Sigmoid colon (tissue), 7 donors: ENCODE data around the gene RNASEH2C. TPM values are rescaled to one million over a fixed set of nuclear protein-coding genes. Genes with fewer than 3 reads are reported as not detected.

Experiments
- DNase-seq: peaks from one replicate; pipeline ENCODE4 v3.0.0-alpha.2; 2019
- H3K27ac ChIP-seq, 4 donors: fragments of 200-600 bp; sonication (generic); one replicate each; pipeline ENCODE4 v1.5.1; 2016 to 2019; ENCODE audit warnings: mild to moderate bottlenecking in 1 of 4
- H3K27me3 ChIP-seq, 3 donors: fragments of 200-600 bp; sonication (generic); one replicate each; pipeline ENCODE4 v1.5.1; 2019; ENCODE audit warnings: mild to moderate bottlenecking in 1 of 3
- H3K36me3 ChIP-seq, 4 donors: fragments of 200-600 bp; sonication (generic); one replicate each; pipeline ENCODE4 v1.5.1; 2016 to 2019
- H3K4me1 ChIP-seq, 4 donors: fragments of 200-600 bp; sonication (generic); one replicate each; pipeline ENCODE4 v1.5.1; 2017 to 2019
- H3K4me3 ChIP-seq, 4 donors: fragments of 200-600 bp; sonication (generic); one replicate each; pipeline ENCODE4 v1.5.1; 2017 to 2019; ENCODE audit warnings: mild to moderate bottlenecking in 2 of 4, moderate library complexity in 1 of 4
- H3K9me3 ChIP-seq, 4 donors: fragments of 200-600 bp in 3 of 4; sonication (generic) in 3 of 4; one replicate each; pipeline versions ENCODE4 v1.5.1 to v1.6.1; 2013 to 2019
- CTCF ChIP-seq, 4 experiments: fragments of 450-650 bp in 3 of 4; fragments of 200-600 bp in 1 of 4; IDR thresholded peaks; one replicate each; pipeline ENCODE4 v1.5.1; 2016 to 2019; ENCODE audit warnings: antibody characterized with exemption in 4 of 4, mild to moderate bottlenecking in 3 of 4, moderate library complexity in 2 of 4
- EP300 ChIP-seq, 4 donors: sonication (generic); formaldehyde crosslinking; IDR thresholded peaks; one replicate each; pipeline ENCODE4 v1.6.1; 2017; ENCODE audit warnings: antibody characterized with exemption in 4 of 4
- POLR2A ChIP-seq, 2 donors: fragments of 450-650 bp; IDR thresholded peaks; one replicate each; pipeline ENCODE4 v1.6.1; 2016; ENCODE audit warnings: antibody characterized with exemption in 2 of 2, mild to moderate bottlenecking in 2 of 2, moderate library complexity in 2 of 2
- POLR2AphosphoS5 ChIP-seq, 4 donors: sonication (generic); formaldehyde crosslinking; IDR thresholded peaks; one replicate each; pipeline ENCODE4 v1.6.1; 2017; ENCODE audit warnings: antibody characterized with exemption in 4 of 4
- WGBS, 2 donors: extraction: QIAGEN DNeasy Blood & Tissue Kit; methylation state at CpG; one replicate each; pipeline ENCODE4 v1.1.7; 2013; 5-methylcytosine and 5-hydroxymethylcytosine counted together
- intact Hi-C: fragments of 100-400 bp; cut with DNase I; formaldehyde crosslinking; loops from one replicate; pipeline ENCODE4 v1.15.1; 2023
- polyA plus RNA-seq, 3 donors: library from polyadenylated mRNA; stranded (reverse); fragments of 200-250 nt; gene quantifications; one replicate each; pipeline ENCODE4 v1.2.3, GENCODE V29; 2013
- total RNA-seq, 4 donors: library from RNA; depleted of rRNA; stranded (reverse); fragments of >200 nt; gene quantifications; one replicate each; pipeline ENCODE4 v1.1.0, GENCODE V29; 2016
- donor health status: healthy with polysubstance abuse.
- donor health status: Bipolar disorder and iron deficiency.
- donor health status: healthy.

Gene RNASEH2C
- total and polyA plus RNA-seq, 7 donors: 45.6 to 168 (median 120) TPM

DNA sequence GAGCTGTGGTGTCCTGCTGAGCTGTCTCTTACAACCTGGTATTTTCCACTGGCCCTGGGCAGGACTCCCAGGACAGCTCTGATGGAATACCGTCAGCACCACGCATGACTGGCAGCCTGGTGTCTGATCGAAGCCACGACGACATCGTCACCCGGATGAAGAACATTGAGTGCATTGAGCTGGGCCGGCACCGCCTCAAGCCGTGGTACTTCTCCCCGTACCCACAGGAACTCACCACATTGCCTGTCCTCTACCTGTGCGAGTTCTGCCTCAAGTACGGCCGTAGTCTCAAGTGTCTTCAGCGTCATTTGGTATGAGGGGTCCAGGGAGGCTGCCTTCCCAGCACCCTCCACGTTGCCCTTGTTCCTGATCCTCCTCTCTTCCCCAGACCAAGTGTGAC is 6.2 kb downstream of the RNASEH2C start:
- H3K9me3 ChIP-seq: no peaks in the 10 kb centered on the region
- no peak for DNase-seq
- no peak overlapping the region for H3K4me3 ChIP-seq
- no peaks in the 10 kb centered on the region for H3K27me3 ChIP-seq
- H3K27ac ChIP-seq: no peak overlapping the region
- H3K4me1 ChIP-seq: peaks cover 0 to 40% (median 35%) of the 10 kb centered on the region in 4 donors
- H3K36me3 ChIP-seq: peaks cover 35 to 65% (median 54%) of the 10 kb centered on the region in 4 donors
- intact Hi-C loops: no loop called here
- 93 to 96% methylated on average over 16 of the region's 16 CpGs for WGBS, 2 donors
- TF ChIP-seq EP300 (IDR thresholded peaks at IDR 0.05): no peak
- no peak for TF ChIP-seq CTCF (IDR thresholded peaks at IDR 0.05)
- no peak for TF ChIP-seq POLR2A (IDR thresholded peaks at IDR 0.05)
- no peak for TF ChIP-seq POLR2AphosphoS5 (IDR thresholded peaks at IDR 0.05)

- H3K27ac ChIP-seq: peak overlapping the region; percentile 92 to 100 (median 98)
- TF ChIP-seq CTCF (IDR thresholded peaks at IDR 0.05): no peak
- no peak for TF ChIP-seq EP300 (IDR thresholded peaks at IDR 0.05)
- TF ChIP-seq POLR2A (IDR thresholded peaks at IDR 0.05): no peak
- no peak for TF ChIP-seq POLR2AphosphoS5 (IDR thresholded peaks at IDR 0.05)
- H3K9me3 ChIP-seq: no peaks in the 10 kb centered on the region
- intact Hi-C loops: loop anchor here (2.0 kb wide), 1 partner anchor 67 kb away; the partner anchor contains the start of gene AP5B1
- peak overlapping the region in 2 of 4 donors; percentile 72 to 83 for H3K4me3 ChIP-seq
- H3K36me3 ChIP-seq: peaks cover 35 to 54% (median 47%) of the 10 kb centered on the region in 4 donors
- DNase-seq: no peak
- 95% methylated on average over 24 of the region's 24 CpGs for WGBS, 2 donors
- H3K4me1 ChIP-seq: peaks cover 0 to 30% (median 26%) of the 10 kb centered on the region in 4 donors
- H3K27me3 ChIP-seq: no peaks in the 10 kb centered on the region
Measured at GRCh38 chr11:65713212-65713969, 7.2 kb downstream of the RNASEH2C start.

DNA sequence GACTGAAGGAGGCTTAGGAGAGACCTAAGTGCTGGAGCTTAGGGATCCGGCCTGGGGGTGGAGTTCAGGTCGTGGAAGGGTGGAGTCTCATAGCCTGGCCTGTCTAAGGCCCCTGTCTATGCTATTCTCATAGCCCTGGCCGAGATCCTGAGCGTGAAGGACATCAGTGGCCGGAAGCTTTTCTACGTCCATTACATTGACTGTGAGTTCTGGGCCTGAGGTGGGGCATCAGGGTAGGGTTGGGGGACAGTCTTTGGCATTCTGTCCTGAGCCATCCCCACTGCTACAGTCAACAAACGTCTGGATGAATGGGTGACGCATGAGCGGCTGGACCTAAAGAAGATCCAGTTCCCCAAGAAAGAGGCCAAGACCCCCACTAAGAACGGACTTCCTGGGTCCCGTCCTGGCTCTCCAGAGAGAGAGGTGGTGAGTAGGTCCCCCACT is 7.9 kb downstream of the RNASEH2C start:
- H3K4me1 ChIP-seq: peaks cover 0 to 22% (median 19%) of the 10 kb centered on the region in 4 donors
- no peaks in the 10 kb centered on the region for H3K27me3 ChIP-seq
- 28 to 47% methylated on average over 11 of the region's 11 CpGs for WGBS, 2 donors
- peaks cover 35 to 47% (median 40%) of the 10 kb centered on the region in 4 donors for H3K36me3 ChIP-seq
- TF ChIP-seq POLR2A (IDR thresholded peaks at IDR 0.05) (no peak), CTCF (IDR thresholded peaks at IDR 0.05) (no peak), POLR2AphosphoS5 (IDR thresholded peaks at IDR 0.05) (no peak), EP300 (IDR thresholded peaks at IDR 0.05) (no peak)
- H3K4me3 ChIP-seq: peak overlapping the region; percentile 59 to 83 (median 70)
- intact Hi-C loops: loop anchor here (2.0 kb wide), 1 partner anchor 68 kb away; the partner anchor contains the start of gene AP5B1
- DNase-seq: no peak
- no peaks in the 10 kb centered on the region for H3K9me3 ChIP-seq
- peak overlapping the region; percentile 92 to 100 (median 98) for H3K27ac ChIP-seq

- Histone ChIP-seq H3K36me3 (peaks cover 31 to 41% (median 35%) of the 10 kb centered on the region in 4 donors), H3K9me3 (no peaks in the 10 kb centered on the region), H3K27me3 (no peaks in the 10 kb centered on the region), H3K4me3 (peak within 1 kb of the TSS; percentile 59 to 83 (median 70)), H3K4me1 (peaks cover 0 to 22% (median 19%) of the 10 kb centered on the region in 4 donors), H3K27ac (peak within 1 kb of the TSS; percentile 92 to 100 (median 98))
- peak; percentile 100 for DNase-seq
- 0% methylated on average over 65 of the region's 65 CpGs for WGBS, 2 donors
- TF ChIP-seq EP300 (IDR thresholded peaks at IDR 0.05) (no peak), POLR2AphosphoS5 (IDR thresholded peaks at IDR 0.05) (peak; percentile 85 to 98 (median 94)), POLR2A (IDR thresholded peaks at IDR 0.05) (peak; percentile 88 to 91), CTCF (IDR thresholded peaks at IDR 0.05) (peak; percentile 94 to 100 (median 100))
- intact Hi-C loops: loop anchor here (2.0 kb wide), 1 partner anchor 69 kb away; the partner anchor contains the start of gene AP5B1
Measured at GRCh38 chr11:65711785-65712632, 8.6 kb downstream of the RNASEH2C start, which contains the start of gene KAT5. Gene KAT5 (plus strand): TSS chr11:65712252. CDS start chr11:65712268, 16 bp downstream.
